Measurements from ENCODE around the gene TYRP1.

Gene TYRP1

GRCh38 chr9:12705738-12706391, 12.7 kb downstream of the TYRP1 start:
- H3K36me3 Mint-ChIP-seq (ENCODE audit: low read depth), result no peaks in the 10 kb centered on the region
- peaks cover 9% of the 10 kb centered on the region for H3K9me3 Mint-ChIP-seq

GRCh38 chr9:12708562-12709298, 15.5 kb downstream of the TYRP1 start:
- no peak for DNase-seq
- Mint-ChIP-seq H3K27ac (no peak overlapping the region), H3K27me3 (no peaks in the 10 kb centered on the region), H3K36me3 (ENCODE audit: low read depth) (no peaks in the 10 kb centered on the region), H3K9me3 (peaks cover 5% of the 10 kb centered on the region), H3K4me1 (ENCODE audit: low read depth) (no peaks in the 10 kb centered on the region), H3K4me3 (no peak overlapping the region)

More at GRCh38 chr9:12705738-12706391, 12.7 kb downstream of the TYRP1 start:
- Mint-ChIP-seq H3K4me3 (no peak overlapping the region), H3K27me3 (no peaks in the 10 kb centered on the region), H3K27ac (no peak overlapping the region), H3K4me1 (ENCODE audit: low read depth) (no peaks in the 10 kb centered on the region)
- no peak for DNase-seq

- peaks cover 5% of the 10 kb centered on the region for H3K9me3 Mint-ChIP-seq
- no peak for DNase-seq
- no peaks in the 10 kb centered on the region for H3K27me3 Mint-ChIP-seq
- no peaks in the 10 kb centered on the region for H3K4me1 Mint-ChIP-seq (ENCODE audit: low read depth)
- H3K4me3 Mint-ChIP-seq, result no peak overlapping the region
- H3K27ac Mint-ChIP-seq, result no peak overlapping the region
- H3K36me3 Mint-ChIP-seq (ENCODE audit: low read depth), result no peaks in the 10 kb centered on the region
These were observed 19.3 kb downstream of the TYRP1 start for GRCh38 chr9:12712532-12712931.

GRCh38 chr9:12715268-12715667, 22.1 kb downstream of the TYRP1 start:
- no peaks in the 10 kb centered on the region for H3K27me3 Mint-ChIP-seq
- no peak overlapping the region for H3K4me3 Mint-ChIP-seq
- no peaks in the 10 kb centered on the region for H3K36me3 Mint-ChIP-seq (ENCODE audit: low read depth)
- H3K4me1 Mint-ChIP-seq (ENCODE audit: low read depth), result no peaks in the 10 kb centered on the region
- H3K9me3 Mint-ChIP-seq, result peaks cover 11% of the 10 kb centered on the region
- DNase-seq, result no peak
- H3K27ac Mint-ChIP-seq, result no peak overlapping the region

- DNase-seq, result no peak
- H3K4me3 Mint-ChIP-seq, result no peak overlapping the region
- no peak overlapping the region for H3K27ac Mint-ChIP-seq
These were observed 23.8 kb downstream of the TYRP1 start for GRCh38 chr9:12716823-12717600.

GRCh38 chr9:12717907-12718306, 24.7 kb downstream of the TYRP1 start:
- DNase-seq, result no peak
- Mint-ChIP-seq H3K27ac (no peak overlapping the region), H3K36me3 (ENCODE audit: low read depth) (no peaks in the 10 kb centered on the region), H3K27me3 (no peaks in the 10 kb centered on the region), H3K4me1 (ENCODE audit: low read depth) (no peaks in the 10 kb centered on the region), H3K9me3 (peaks cover 14% of the 10 kb centered on the region), H3K4me3 (no peak overlapping the region)

More at GRCh38 chr9:12716823-12717600, 23.8 kb downstream of the TYRP1 start:
- no peaks in the 10 kb centered on the region for H3K4me1 Mint-ChIP-seq (ENCODE audit: low read depth)
- peaks cover 14% of the 10 kb centered on the region for H3K9me3 Mint-ChIP-seq
- no peaks in the 10 kb centered on the region for H3K27me3 Mint-ChIP-seq
- no peaks in the 10 kb centered on the region for H3K36me3 Mint-ChIP-seq (ENCODE audit: low read depth)

GRCh38 chr9:12718482-12719026, 25.4 kb downstream of the TYRP1 start:
- Mint-ChIP-seq H3K4me1 (ENCODE audit: low read depth) (no peaks in the 10 kb centered on the region), H3K36me3 (ENCODE audit: low read depth) (no peaks in the 10 kb centered on the region), H3K9me3 (peaks cover 19% of the 10 kb centered on the region), H3K27ac (no peak overlapping the region), H3K27me3 (no peaks in the 10 kb centered on the region), H3K4me3 (no peak overlapping the region)
- no peak for DNase-seq

GRCh38 chr9:12719431-12719830, 26.2 kb downstream of the TYRP1 start:
- Mint-ChIP-seq H3K4me1 (ENCODE audit: low read depth) (no peaks in the 10 kb centered on the region), H3K4me3 (no peak overlapping the region), H3K36me3 (ENCODE audit: low read depth) (no peaks in the 10 kb centered on the region), H3K9me3 (peaks cover 22% of the 10 kb centered on the region), H3K27ac (no peak overlapping the region), H3K27me3 (no peaks in the 10 kb centered on the region)
- DNase-seq, result no peak

- no peak overlapping the region for H3K27ac Mint-ChIP-seq
- peaks cover 19% of the 10 kb centered on the region for H3K9me3 Mint-ChIP-seq
- H3K4me1 Mint-ChIP-seq (ENCODE audit: low read depth), result no peaks in the 10 kb centered on the region
- no peaks in the 10 kb centered on the region for H3K36me3 Mint-ChIP-seq (ENCODE audit: low read depth)
- H3K4me3 Mint-ChIP-seq, result no peak overlapping the region
- DNase-seq, result no peak
- no peaks in the 10 kb centered on the region for H3K27me3 Mint-ChIP-seq
These were observed 27.4 kb downstream of the TYRP1 start for GRCh38 chr9:12720551-12720950.

GRCh38 chr9:12722131-12722530, 28.9 kb downstream of the TYRP1 start:
- no peak for DNase-seq
- no peak overlapping the region for H3K4me3 Mint-ChIP-seq
- peaks cover 19% of the 10 kb centered on the region for H3K9me3 Mint-ChIP-seq
- no peaks in the 10 kb centered on the region for H3K4me1 Mint-ChIP-seq (ENCODE audit: low read depth)
- H3K36me3 Mint-ChIP-seq (ENCODE audit: low read depth), result no peaks in the 10 kb centered on the region
- no peaks in the 10 kb centered on the region for H3K27me3 Mint-ChIP-seq
- no peak overlapping the region for H3K27ac Mint-ChIP-seq

GRCh38 chr9:12723409-12724028, 30.3 kb downstream of the TYRP1 start:
- H3K27ac Mint-ChIP-seq, result no peak overlapping the region
- no peaks in the 10 kb centered on the region for H3K27me3 Mint-ChIP-seq
- H3K9me3 Mint-ChIP-seq, result peaks cover 15% of the 10 kb centered on the region
- no peak for DNase-seq
- H3K36me3 Mint-ChIP-seq (ENCODE audit: low read depth), result no peaks in the 10 kb centered on the region
- H3K4me1 Mint-ChIP-seq (ENCODE audit: low read depth), result no peaks in the 10 kb centered on the region
- no peak overlapping the region for H3K4me3 Mint-ChIP-seq

GRCh38 chr9:12726795-12727194, 33.6 kb downstream of the TYRP1 start:
- peaks cover 12% of the 10 kb centered on the region for H3K9me3 Mint-ChIP-seq
- no peak for DNase-seq
- no peak overlapping the region for H3K27ac Mint-ChIP-seq
- no peaks in the 10 kb centered on the region for H3K27me3 Mint-ChIP-seq
- H3K4me1 Mint-ChIP-seq (ENCODE audit: low read depth), result no peaks in the 10 kb centered on the region
- H3K36me3 Mint-ChIP-seq (ENCODE audit: low read depth), result no peaks in the 10 kb centered on the region
- no peak overlapping the region for H3K4me3 Mint-ChIP-seq

- Mint-ChIP-seq H3K36me3 (ENCODE audit: low read depth) (no peaks in the 10 kb centered on the region), H3K27me3 (no peaks in the 10 kb centered on the region), H3K4me1 (ENCODE audit: low read depth) (no peaks in the 10 kb centered on the region), H3K27ac (no peak overlapping the region), H3K9me3 (peaks cover 25% of the 10 kb centered on the region), H3K4me3 (no peak overlapping the region)
- no peak for DNase-seq
These were observed 37.0 kb downstream of the TYRP1 start for GRCh38 chr9:12730198-12730597.

GRCh38 chr9:12730927-12731326, 37.7 kb downstream of the TYRP1 start:
- DNase-seq, result no peak
- Mint-ChIP-seq H3K4me1 (ENCODE audit: low read depth) (no peaks in the 10 kb centered on the region), H3K9me3 (peaks cover 29% of the 10 kb centered on the region), H3K4me3 (no peak overlapping the region), H3K27ac (no peak overlapping the region), H3K36me3 (ENCODE audit: low read depth) (no peaks in the 10 kb centered on the region), H3K27me3 (no peaks in the 10 kb centered on the region)
